Gastroesophageal sphincter (tissue), 3 donors: ENCODE results near the gene BAX.

Source experiments
- CTCF ChIP-seq, 4 experiments: fragments of 200-600 bp in 2 of 4; fragments of 450-650 bp in 2 of 4; sonication (generic) in 1 of 4; IDR thresholded peaks; one replicate each; pipeline ENCODE4 v1.5.1; 2017 to 2019; ENCODE audit warnings: antibody characterized with exemption in 4 of 4, mild to moderate bottlenecking in 2 of 4, moderate library complexity in 2 of 4
- EP300 ChIP-seq: sonication (generic); formaldehyde crosslinking; IDR thresholded peaks from one replicate; pipeline ENCODE4 v1.6.1; 2017; ENCODE audit warnings: antibody characterized with exemption, mild to moderate bottlenecking
- POLR2A ChIP-seq, 2 donors: fragments of 450-650 bp; IDR thresholded peaks; one replicate each; pipeline ENCODE4 v1.6.1; 2017; ENCODE audit warnings: antibody characterized with exemption in 2 of 2, mild to moderate bottlenecking in 2 of 2, moderate library complexity in 1 of 2

GRCh38 chr19:49004964-49005614 lies 50.4 kb downstream of the BAX start:
- TF ChIP-seq CTCF (IDR thresholded peaks at IDR 0.05), result no peak
- TF ChIP-seq POLR2A (IDR thresholded peaks at IDR 0.05), result no peak
- TF ChIP-seq EP300, result no peak
